ENCODE data around the gene TSPEAR.

- TF ChIP-seq CTCF (IDR thresholded peaks at IDR 0.05) (no peak), POLR2A (IDR thresholded peaks at IDR 0.05) (no peak), EP300 (IDR thresholded peaks at IDR 0.05) (no peak)
These were observed 23.7 kb downstream of the TSPEAR start for GRCh38 chr21:44687671-44688070.
